Measurements from ENCODE around the gene BTBD10. TPM values are rescaled to one million over a fixed set of nuclear protein-coding genes. Genes with fewer than 3 reads are reported as not detected.

Gene BTBD10
- total RNA-seq, 2 experiments from 2014 or later, result 17.5 to 20.5 TPM

DNA sequence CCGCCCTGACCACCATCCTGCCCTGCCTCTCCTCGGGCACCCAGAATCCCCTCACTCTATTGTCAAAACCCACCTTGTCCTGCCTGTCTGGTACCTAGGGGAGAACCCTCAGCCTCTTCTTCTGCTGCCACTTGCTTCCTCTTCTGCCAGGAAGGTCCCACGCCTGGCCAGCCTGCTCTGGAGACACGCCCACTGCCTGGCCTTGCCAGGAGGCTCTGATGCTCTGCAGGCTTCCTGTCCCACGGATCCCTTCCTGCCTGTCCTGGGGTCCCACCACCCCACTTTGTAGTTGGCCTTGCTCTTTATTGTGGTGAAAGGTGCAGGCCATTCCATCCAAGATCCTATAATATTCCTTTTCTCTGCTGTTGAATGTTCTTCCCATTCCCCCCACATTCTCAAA is 122.0 kb downstream of the BTBD10 start:
- ATAC-seq, result no peak

DNA sequence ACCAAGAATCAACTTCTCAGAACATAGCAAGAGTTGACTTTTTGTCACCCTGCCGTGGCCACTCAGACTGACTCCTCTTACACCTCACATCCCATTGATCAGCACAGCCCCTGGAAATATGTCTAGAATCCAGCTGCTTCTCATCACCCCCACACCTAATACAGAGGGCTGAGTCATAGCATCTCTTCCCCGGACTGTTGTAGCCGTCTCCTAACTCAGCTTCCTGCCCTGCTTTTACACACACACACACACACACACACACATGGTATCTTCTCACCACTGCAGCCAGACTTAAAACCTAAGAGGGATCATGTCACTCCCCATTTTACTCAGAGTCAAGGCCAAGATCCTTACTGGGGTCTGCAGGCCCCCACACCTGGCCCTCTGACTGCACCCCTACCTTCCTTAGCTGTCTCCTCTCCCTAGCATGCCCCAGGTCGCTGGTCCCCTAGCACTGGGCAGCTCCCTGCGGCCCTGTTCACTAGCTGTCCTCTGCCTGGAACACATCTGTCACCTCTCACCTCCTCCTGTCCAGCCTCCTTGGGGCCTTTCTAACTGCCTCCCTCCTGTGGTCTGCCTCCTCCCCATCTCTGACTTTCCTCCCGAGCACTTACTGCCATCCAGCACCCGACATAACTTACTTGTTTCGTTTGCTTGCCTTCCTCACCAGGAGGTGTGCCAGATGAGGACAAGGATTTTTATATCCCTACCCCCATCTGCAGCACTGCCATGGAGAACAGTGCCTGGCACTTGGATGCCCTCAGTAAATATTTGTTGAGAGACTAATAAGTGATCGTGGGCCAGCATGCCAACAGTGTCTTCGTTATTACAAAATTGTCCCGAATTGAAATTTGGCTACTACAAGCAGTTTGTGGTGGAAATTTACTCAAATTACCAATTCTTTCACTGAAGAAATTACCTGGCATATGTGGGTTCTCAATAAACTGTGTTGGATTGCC is 123.5 kb downstream of the BTBD10 start:
- ChIA-PET CTCF (interaction anchor here (1.5 to 2.1 kb wide), 6 partner anchors 14 to 376 kb away, joined by 3 to 8 read pairs (median 5); no protein-coding TSS in a partner anchor), POLR2A (interaction anchor here (1.3 to 1.5 kb wide), 2 partner anchors 19 to 63 kb away, joined by 4 read pairs; no protein-coding TSS in a partner anchor)
- DNase-seq (peak; percentile 49), ATAC-seq (peak; percentile 67)
- Mint-ChIP-seq H3K9me3 (no peaks in the 10 kb centered on the region), H3K4me1 (ENCODE audit: low read depth) (peaks cover 53% of the 10 kb centered on the region), H3K27me3 (no peaks in the 10 kb centered on the region), H3K36me3 (ENCODE audit: low read depth) (no peaks in the 10 kb centered on the region), H3K27ac (peak overlapping the region; percentile 82), H3K4me3 (no peak overlapping the region)
- TF ChIP-seq, protein P1, sequence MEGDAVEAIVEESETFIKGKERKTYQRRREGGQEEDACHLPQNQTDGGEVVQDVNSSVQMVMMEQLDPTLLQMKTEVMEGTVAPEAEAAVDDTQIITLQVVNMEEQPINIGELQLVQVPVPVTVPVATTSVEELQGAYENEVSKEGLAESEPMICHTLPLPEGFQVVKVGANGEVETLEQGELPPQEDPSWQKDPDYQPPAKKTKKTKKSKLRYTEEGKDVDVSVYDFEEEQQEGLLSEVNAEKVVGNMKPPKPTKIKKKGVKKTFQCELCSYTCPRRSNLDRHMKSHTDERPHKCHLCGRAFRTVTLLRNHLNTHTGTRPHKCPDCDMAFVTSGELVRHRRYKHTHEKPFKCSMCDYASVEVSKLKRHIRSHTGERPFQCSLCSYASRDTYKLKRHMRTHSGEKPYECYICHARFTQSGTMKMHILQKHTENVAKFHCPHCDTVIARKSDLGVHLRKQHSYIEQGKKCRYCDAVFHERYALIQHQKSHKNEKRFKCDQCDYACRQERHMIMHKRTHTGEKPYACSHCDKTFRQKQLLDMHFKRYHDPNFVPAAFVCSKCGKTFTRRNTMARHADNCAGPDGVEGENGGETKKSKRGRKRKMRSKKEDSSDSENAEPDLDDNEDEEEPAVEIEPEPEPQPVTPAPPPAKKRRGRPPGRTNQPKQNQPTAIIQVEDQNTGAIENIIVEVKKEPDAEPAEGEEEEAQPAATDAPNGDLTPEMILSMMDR (IDR thresholded peaks at IDR 0.05), result no peak
- intact Hi-C loops (cut with micrococcal nuclease), result loop anchor here (5.0 to 10.0 kb wide), 4 partner anchors 52 to 375 kb away; no protein-coding TSS in a partner anchor

More for the DNA sequence above, 122.0 kb downstream of the BTBD10 start:
- no peak overlapping the region for H3K4me3 Mint-ChIP-seq
- CTCF ChIA-PET, result interaction anchor here (0.9 to 1.9 kb wide), 3 partner anchors 13 to 377 kb away, joined by 3 to 5 read pairs (median 3); no protein-coding TSS in a partner anchor
- no peak for DNase-seq
- no peaks in the 10 kb centered on the region for H3K9me3 Mint-ChIP-seq
- H3K27ac Mint-ChIP-seq, result peak overlapping the region; percentile 7
- POLR2A ChIA-PET, result no interaction called here
- H3K36me3 Mint-ChIP-seq (ENCODE audit: low read depth), result no peaks in the 10 kb centered on the region
- no peaks in the 10 kb centered on the region for H3K27me3 Mint-ChIP-seq
- intact Hi-C loops (cut with micrococcal nuclease), result loop anchor here (5.0 to 10.0 kb wide), 3 partner anchors 86 to 376 kb away; no protein-coding TSS in a partner anchor
- peaks cover 44% of the 10 kb centered on the region for H3K4me1 Mint-ChIP-seq (ENCODE audit: low read depth)
- TF ChIP-seq, protein P1 (IDR thresholded peaks at IDR 0.05), result no peak

DNA sequence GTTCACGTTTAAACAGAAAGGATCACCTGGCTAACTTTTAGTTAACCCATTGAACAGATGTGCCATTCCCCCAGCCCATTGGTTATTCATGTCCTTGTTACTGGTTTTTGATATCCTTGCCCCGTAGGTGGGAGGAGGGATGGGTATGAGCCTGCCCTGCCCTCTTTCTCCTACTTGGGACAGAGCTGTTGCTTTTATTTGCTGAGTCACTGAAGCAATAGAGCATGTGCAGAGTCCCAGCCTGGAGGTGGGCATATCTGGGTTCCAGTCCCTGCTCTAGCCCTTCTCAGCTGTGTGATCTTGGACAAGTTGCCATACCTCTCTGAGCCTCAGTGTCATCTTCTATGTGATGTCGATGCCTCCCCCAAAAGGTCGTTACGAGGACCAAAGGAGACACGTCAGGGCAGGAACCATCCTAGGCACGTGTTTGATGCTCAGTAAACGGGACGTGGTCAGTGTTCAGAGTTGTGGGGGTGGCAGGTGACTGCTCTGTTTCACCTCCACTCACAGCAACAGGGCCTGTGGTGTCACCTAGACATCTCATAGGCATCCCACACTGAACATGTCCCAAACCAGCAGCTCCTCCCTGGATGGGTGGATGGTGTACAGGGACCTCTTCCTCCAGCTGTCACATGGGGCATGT is 124.5 kb downstream of the BTBD10 start:
- ChIA-PET POLR2A (interaction anchor here (1.0 to 1.5 kb wide), 4 partner anchors 18 to 133 kb away, joined by 3 to 4 read pairs (median 4); no protein-coding TSS in a partner anchor), CTCF (interaction anchor here (0.8 to 4.9 kb wide), 9 partner anchors 11 to 155 kb away, joined by 3 to 55 read pairs (median 7); no protein-coding TSS in a partner anchor)
- Mint-ChIP-seq H3K4me3 (peak overlapping the region; percentile 65), H3K27me3 (no peaks in the 10 kb centered on the region), H3K4me1 (ENCODE audit: low read depth) (peaks cover 59% of the 10 kb centered on the region), H3K27ac (peak overlapping the region; percentile 82), H3K9me3 (no peaks in the 10 kb centered on the region), H3K36me3 (ENCODE audit: low read depth) (no peaks in the 10 kb centered on the region)
- TF ChIP-seq, protein P1 (IDR thresholded peaks at IDR 0.05), result no peak
- DNase-seq (peak; percentile 78), ATAC-seq (peak; percentile 69)
- intact Hi-C loops (cut with micrococcal nuclease), result loop anchor here (5.0 kb wide), 1 partner anchor 51 kb away; no protein-coding TSS in a partner anchor

DNA sequence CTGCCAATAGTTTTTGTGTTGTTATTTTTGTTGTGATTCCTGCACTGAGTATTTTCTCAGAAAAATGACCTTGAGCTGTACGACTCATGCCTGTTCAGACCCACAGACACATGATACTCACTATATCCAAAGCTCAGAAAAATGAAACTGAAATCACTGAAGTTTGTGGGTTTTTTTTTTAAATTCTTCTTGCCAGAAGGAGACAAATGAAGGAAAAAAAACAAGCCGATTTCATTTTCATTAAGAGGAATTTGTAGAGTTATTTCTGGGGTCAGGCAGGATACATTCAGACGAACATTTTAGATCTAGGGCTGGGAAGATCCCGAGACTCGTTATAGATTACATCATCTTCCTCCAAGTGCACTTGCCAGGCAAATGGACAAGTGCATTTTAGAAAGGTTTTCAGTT is 125.0 kb downstream of the BTBD10 start:
- TF ChIP-seq, protein P1 (IDR thresholded peaks at IDR 0.05), result no peak
- H3K27ac Mint-ChIP-seq, result peak overlapping the region; percentile 82
- no peaks in the 10 kb centered on the region for H3K27me3 Mint-ChIP-seq
- peak overlapping the region; percentile 65 for H3K4me3 Mint-ChIP-seq
- no peaks in the 10 kb centered on the region for H3K9me3 Mint-ChIP-seq
- intact Hi-C loops (cut with micrococcal nuclease), result loop anchor here (5.0 kb wide), 1 partner anchor 51 kb away; no protein-coding TSS in a partner anchor
- ChIA-PET POLR2A (interaction anchor here (1.0 to 1.3 kb wide), 3 partner anchors 18 to 132 kb away, joined by 3 to 4 read pairs (median 3); no protein-coding TSS in a partner anchor), CTCF (interaction anchor here (0.8 to 4.9 kb wide), 9 partner anchors 12 to 155 kb away, joined by 3 to 55 read pairs (median 7); no protein-coding TSS in a partner anchor)
- no peaks in the 10 kb centered on the region for H3K36me3 Mint-ChIP-seq (ENCODE audit: low read depth)
- H3K4me1 Mint-ChIP-seq (ENCODE audit: low read depth), result peaks cover 64% of the 10 kb centered on the region
- DNase-seq (no peak), ATAC-seq (peak; percentile 38)

Other genes starting within 250 kb of the BTBD10 start
- gene BMAL1, start 185.4 kb downstream of the BTBD10 start, total RNA-seq, result 10 to 100 TPM; 21.5 to 22.7 TPM
- gene PTH, start 32.8 kb upstream of the BTBD10 start, total RNA-seq, result not detected
- gene FAR1, start 205.4 kb upstream of the BTBD10 start, total RNA-seq, result 10 to 100 TPM; 44.0 to 44.7 TPM

Data from activated CD8-positive, alpha-beta T cell treated with anti-CD3 and anti-CD28 coated beads for 36 hours (primary cell).